Esophagus muscularis mucosa (tissue), 4 donors: Measurements from ENCODE around the gene RCVRN. TPM values are rescaled to one million over a fixed set of nuclear protein-coding genes. Genes with fewer than 3 reads are reported as not detected.

ENCODE experiments used
- DNase-seq: peaks from one replicate; pipeline ENCODE4 v3.0.0-alpha.2; 2017; ENCODE audit errors: extremely low spot score
- H3K27ac ChIP-seq, 4 donors: fragments of 200-600 bp; sonication (generic); replicated peaks in 1 of 4; 1 replicate in 3 of 4; 2 replicates in 1 of 4; pipeline ENCODE4 v1.5.1; 2016 to 2019; ENCODE audit warnings: mild to moderate bottlenecking in 1 of 4
- H3K27me3 ChIP-seq, 4 donors: fragments of 200-600 bp; sonication (generic); one replicate each; pipeline versions ENCODE4 v1.5.1 to v1.6.0; 2016 to 2019
- H3K36me3 ChIP-seq, 4 donors: fragments of 200-600 bp; sonication (generic); one replicate each; pipeline ENCODE4 v1.5.1; 2016 to 2019
- H3K4me1 ChIP-seq, 4 donors: fragments of 200-600 bp; sonication (generic); one replicate each; pipeline ENCODE4 v1.5.1; 2016 to 2019
- H3K4me3 ChIP-seq, 4 donors: fragments of 200-600 bp; sonication (generic); 1 replicate in 2 of 4; 2 replicates in 2 of 4; pipeline ENCODE4 v1.5.1; 2016 to 2019; ENCODE audit warnings: mild to moderate bottlenecking in 4 of 4, moderate library complexity in 1 of 4
- H3K9me3 ChIP-seq, 4 donors: fragments of 200-600 bp; sonication (generic); 1 replicate in 3 of 4; 2 replicates in 1 of 4; pipeline ENCODE4 v1.5.1; 2016 to 2019
- CTCF ChIP-seq, 3 experiments: fragments of 200-600 bp in 2 of 3; fragments of 450-650 bp in 1 of 3; sonication (generic) in 2 of 3; IDR thresholded peaks; one replicate each; pipeline ENCODE4 v1.5.1; 2017 to 2019; ENCODE audit warnings: antibody characterized with exemption in 3 of 3, mild to moderate bottlenecking in 2 of 3, moderate library complexity in 1 of 3
- EP300 ChIP-seq: sonication (generic); formaldehyde crosslinking; IDR thresholded peaks from one replicate; pipeline ENCODE4 v1.6.1; 2017; ENCODE audit warnings: antibody characterized with exemption
- POLR2A ChIP-seq: fragments of 450-650 bp; IDR thresholded peaks from one replicate; pipeline ENCODE4 v1.6.1; 2017; ENCODE audit warnings: antibody characterized with exemption, moderate library complexity, mild to moderate bottlenecking, low read depth
- POLR2AphosphoS5 ChIP-seq, 2 donors: sonication (generic); formaldehyde crosslinking; IDR thresholded peaks; one replicate each; pipeline ENCODE4 v1.6.1; 2017; ENCODE audit warnings: antibody characterized with exemption in 2 of 2
- WGBS: methylation state at CpG from one replicate; pipeline ENCODE4 v1.1.5; 2018; 5-methylcytosine and 5-hydroxymethylcytosine counted together
- intact Hi-C: fragments of 100-400 bp; cut with DNase I; formaldehyde crosslinking; loops from one replicate; pipeline ENCODE4 v1.15.1; 2023
- total RNA-seq, 4 donors: library from RNA; depleted of rRNA; stranded (reverse); fragments of >200 nt; gene quantifications; one replicate each; pipeline versions ENCODE4 v1.1.0 to v1.2.1, GENCODE V29; 2016

The RCVRN gene
- total RNA-seq, 4 donors from 2014 or later, result 0.52 TPM; not detected in 3

GRCh38 chr17:9913476-9913875, 8.4 kb upstream of the RCVRN start:
- WGBS, result 93% methylated on average over 5 of the region's 5 CpGs
- H3K4me3 ChIP-seq, result no peak overlapping the region
- peaks cover 0 to 12% (median 0%) of the 10 kb centered on the region in 4 donors for H3K27me3 ChIP-seq
- H3K27ac ChIP-seq, result no peak overlapping the region
- H3K9me3 ChIP-seq, result no peaks in the 10 kb centered on the region
- peaks cover 0 to 3% (median 2%) of the 10 kb centered on the region in 4 donors for H3K4me1 ChIP-seq
- no peak for DNase-seq
- peaks cover 0 to 40% (median 32%) of the 10 kb centered on the region in 4 donors for H3K36me3 ChIP-seq
- intact Hi-C loops, result no loop called here
- TF ChIP-seq POLR2AphosphoS5 (IDR thresholded peaks at IDR 0.05) (no peak), EP300 (no peak), CTCF (IDR thresholded peaks at IDR 0.05) (no peak), POLR2A (no peak)

DNA sequence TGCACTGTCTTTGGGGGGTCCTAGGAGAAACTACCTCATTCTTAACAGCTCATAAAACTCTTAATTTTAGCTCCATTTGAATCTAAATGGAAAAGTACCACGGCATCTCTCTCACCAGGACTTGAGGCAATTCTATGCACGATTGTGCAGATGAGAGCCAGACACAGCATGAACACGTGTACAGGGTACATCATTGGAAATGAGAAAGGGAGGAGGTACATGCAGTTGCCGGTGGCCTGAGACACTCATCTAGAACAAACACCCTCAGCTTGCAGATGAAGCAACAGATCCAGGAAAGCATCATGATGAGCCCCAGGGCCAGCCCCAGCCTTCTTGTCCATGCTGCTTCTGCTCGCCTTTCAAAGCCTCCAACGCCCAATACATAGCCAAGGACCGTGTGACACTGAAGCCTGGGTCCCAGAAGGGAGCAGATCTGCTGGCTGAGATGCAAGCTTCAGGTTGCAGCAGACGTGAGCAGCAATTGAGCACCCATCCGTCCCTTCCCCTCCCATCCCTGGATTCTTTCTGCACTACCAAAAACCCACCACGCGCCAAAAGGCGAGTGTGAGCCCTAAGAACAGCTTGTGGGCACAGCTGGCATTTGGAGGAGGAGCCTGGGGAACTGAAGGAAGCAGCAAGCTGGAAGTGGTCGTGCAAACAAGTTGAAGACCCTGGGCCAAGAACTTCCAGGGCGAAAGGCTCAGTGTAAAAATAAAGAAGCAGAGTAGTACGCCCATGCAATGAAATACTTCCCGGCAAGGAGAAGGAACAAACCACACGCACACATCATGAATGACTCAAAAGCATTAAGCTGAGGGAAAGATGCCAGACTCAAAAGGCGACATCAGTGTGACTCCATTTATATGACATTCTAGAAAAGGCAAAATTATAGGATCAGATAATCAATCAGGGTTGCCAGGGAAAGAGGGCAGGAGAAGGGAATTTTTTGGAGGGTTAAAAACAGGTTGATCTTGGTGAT, 7.3 kb upstream of the RCVRN start:
- Histone ChIP-seq H3K4me1 (peaks cover 0 to 11% (median 9%) of the 10 kb centered on the region in 4 donors), H3K9me3 (no peaks in the 10 kb centered on the region), H3K36me3 (peaks cover 0 to 33% (median 22%) of the 10 kb centered on the region in 4 donors), H3K27ac (no peak overlapping the region), H3K27me3 (peaks cover 0 to 16% (median 0%) of the 10 kb centered on the region in 4 donors), H3K4me3 (no peak overlapping the region)
- intact Hi-C loops, result no loop called here
- DNase-seq, result no peak
- WGBS, result 76% methylated on average over 18 of the region's 18 CpGs
- TF ChIP-seq EP300, result no peak
- TF ChIP-seq CTCF (IDR thresholded peaks at IDR 0.05), result no peak
- no peak for TF ChIP-seq POLR2AphosphoS5 (IDR thresholded peaks at IDR 0.05)
- TF ChIP-seq POLR2A, result no peak

DNA sequence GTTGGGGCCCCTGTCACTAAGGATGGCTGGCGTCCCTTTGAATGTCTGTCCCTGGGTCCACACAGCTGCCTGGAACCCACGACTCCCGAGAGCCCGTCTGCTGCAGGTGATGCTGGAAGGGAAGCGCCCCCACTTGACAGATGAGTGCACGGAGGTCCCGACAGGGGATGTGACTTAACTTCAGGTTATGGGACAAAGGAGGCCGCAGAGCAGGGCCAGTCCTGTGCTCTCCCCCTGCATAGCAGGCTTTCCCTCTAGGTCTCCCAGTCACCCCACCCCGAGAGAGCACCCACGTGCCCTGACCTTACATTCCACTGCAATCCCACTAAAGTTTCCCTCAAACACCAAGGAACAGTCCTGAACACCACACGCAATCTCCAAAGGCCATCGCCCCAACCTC, 6.0 kb upstream of the RCVRN start:
- Histone ChIP-seq H3K36me3 (peaks cover 0 to 19% (median 8%) of the 10 kb centered on the region in 4 donors), H3K4me3 (no peak overlapping the region), H3K9me3 (no peaks in the 10 kb centered on the region), H3K27ac (no peak overlapping the region), H3K27me3 (peaks cover 0 to 26% (median 0%) of the 10 kb centered on the region in 4 donors), H3K4me1 (peaks cover 0 to 11% (median 9%) of the 10 kb centered on the region in 4 donors)
- TF ChIP-seq CTCF (IDR thresholded peaks at IDR 0.05) (no peak), POLR2AphosphoS5 (IDR thresholded peaks at IDR 0.05) (no peak), EP300 (no peak), POLR2A (no peak)
- WGBS, result 79% methylated on average over 8 of the region's 12 CpGs
- intact Hi-C loops, result no loop called here
- DNase-seq, result no peak

- Histone ChIP-seq H3K4me1 (peaks cover 0 to 11% (median 9%) of the 10 kb centered on the region in 4 donors), H3K9me3 (no peaks in the 10 kb centered on the region), H3K27me3 (peaks cover 0 to 33% (median 0%) of the 10 kb centered on the region in 4 donors), H3K4me3 (no peak overlapping the region), H3K27ac (no peak overlapping the region), H3K36me3 (no peaks in the 10 kb centered on the region)
- no peak for DNase-seq
- TF ChIP-seq POLR2A (no peak), CTCF (IDR thresholded peaks at IDR 0.05) (no peak), EP300 (no peak), POLR2AphosphoS5 (IDR thresholded peaks at IDR 0.05) (no peak)
- WGBS, result 32% methylated on average over 5 of the region's 7 CpGs
- intact Hi-C loops, result no loop called here
Measured at GRCh38 chr17:9908649-9909042, 3.6 kb upstream of the RCVRN start.
